Measurements from ENCODE around the gene DCK.

Gene DCK

GRCh38 chr4:71063711-71064110 lies 70.3 kb downstream of the DCK start:
- H3K9me3 ChIP-seq: no peaks in the 10 kb centered on the region
- no peak for DNase-seq
- no peaks in the 10 kb centered on the region for H3K36me3 ChIP-seq
- no peak overlapping the region for H3K4me3 ChIP-seq (ENCODE audit: low read depth, low read length)
- H3K4me1 ChIP-seq: no peaks in the 10 kb centered on the region
- no peak for TF ChIP-seq CTCF (IDR thresholded peaks at IDR 0.05; ENCODE audit: low read depth, low read length)
- H3K27me3 ChIP-seq: no peaks in the 10 kb centered on the region

GRCh38 chr4:71064521-71064920 lies 71.1 kb downstream of the DCK start:
- no peaks in the 10 kb centered on the region for H3K9me3 ChIP-seq
- no peak for TF ChIP-seq CTCF (IDR thresholded peaks at IDR 0.05; ENCODE audit: low read depth, low read length)
- no peaks in the 10 kb centered on the region for H3K4me1 ChIP-seq
- H3K36me3 ChIP-seq: no peaks in the 10 kb centered on the region
- DNase-seq: no peak
- no peaks in the 10 kb centered on the region for H3K27me3 ChIP-seq
- no peak overlapping the region for H3K4me3 ChIP-seq (ENCODE audit: low read depth, low read length)

- Histone ChIP-seq H3K4me1 (no peaks in the 10 kb centered on the region), H3K36me3 (no peaks in the 10 kb centered on the region), H3K4me3 (ENCODE audit: low read depth, low read length) (no peak overlapping the region), H3K27me3 (no peaks in the 10 kb centered on the region), H3K9me3 (no peaks in the 10 kb centered on the region)
- no peak for TF ChIP-seq CTCF (IDR thresholded peaks at IDR 0.05; ENCODE audit: low read depth, low read length)
- no peak for DNase-seq
Measured at GRCh38 chr4:71065991-71066510, 72.6 kb downstream of the DCK start.

- no peaks in the 10 kb centered on the region for H3K27me3 ChIP-seq
- DNase-seq: no peak
Measured at GRCh38 chr4:71066737-71067716, 73.6 kb downstream of the DCK start.

GRCh38 chr4:71069063-71069462 lies 75.6 kb downstream of the DCK start:
- H3K4me3 ChIP-seq (ENCODE audit: low read depth, low read length): no peak overlapping the region
- DNase-seq: no peak
- H3K27me3 ChIP-seq: no peaks in the 10 kb centered on the region
- H3K36me3 ChIP-seq: no peaks in the 10 kb centered on the region
- no peaks in the 10 kb centered on the region for H3K9me3 ChIP-seq
- no peak for TF ChIP-seq CTCF (IDR thresholded peaks at IDR 0.05; ENCODE audit: low read depth, low read length)
- no peaks in the 10 kb centered on the region for H3K4me1 ChIP-seq

More at GRCh38 chr4:71066737-71067716, 73.6 kb downstream of the DCK start:
- no peak for TF ChIP-seq CTCF (IDR thresholded peaks at IDR 0.05; ENCODE audit: low read depth, low read length)
- H3K4me1 ChIP-seq: no peaks in the 10 kb centered on the region
- no peaks in the 10 kb centered on the region for H3K36me3 ChIP-seq
- no peak overlapping the region for H3K4me3 ChIP-seq (ENCODE audit: low read depth, low read length)
- H3K9me3 ChIP-seq: no peaks in the 10 kb centered on the region

- Histone ChIP-seq H3K36me3 (no peaks in the 10 kb centered on the region), H3K4me3 (ENCODE audit: low read depth, low read length) (no peak overlapping the region), H3K9me3 (no peaks in the 10 kb centered on the region), H3K27me3 (no peaks in the 10 kb centered on the region), H3K4me1 (no peaks in the 10 kb centered on the region)
- no peak for DNase-seq
- TF ChIP-seq CTCF (IDR thresholded peaks at IDR 0.05; ENCODE audit: low read depth, low read length): no peak
Measured at GRCh38 chr4:71070015-71070414, 76.6 kb downstream of the DCK start.
